ENCODE results near the gene OR5I1.

DNA sequence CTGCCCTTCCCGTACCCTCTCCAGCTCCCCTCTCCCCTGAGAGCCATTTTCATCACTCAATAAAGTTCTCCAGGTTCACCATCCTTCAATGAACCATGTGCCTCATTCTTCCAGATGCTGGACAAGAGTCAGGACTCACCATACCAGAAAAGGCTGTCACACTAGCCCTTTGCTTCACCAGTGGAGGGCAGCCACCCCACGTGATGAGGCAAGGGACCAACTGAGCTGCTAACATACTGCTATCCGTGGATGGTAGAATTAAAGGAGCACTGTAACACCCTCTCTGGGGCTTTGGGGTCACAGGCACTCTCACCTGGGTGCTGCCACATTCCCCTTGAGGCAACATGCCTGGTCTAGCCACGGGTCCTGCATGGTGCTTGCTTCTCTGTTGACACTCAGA is 13.1 kb upstream of the OR5I1 start:
- TF ChIP-seq, protein P1, sequence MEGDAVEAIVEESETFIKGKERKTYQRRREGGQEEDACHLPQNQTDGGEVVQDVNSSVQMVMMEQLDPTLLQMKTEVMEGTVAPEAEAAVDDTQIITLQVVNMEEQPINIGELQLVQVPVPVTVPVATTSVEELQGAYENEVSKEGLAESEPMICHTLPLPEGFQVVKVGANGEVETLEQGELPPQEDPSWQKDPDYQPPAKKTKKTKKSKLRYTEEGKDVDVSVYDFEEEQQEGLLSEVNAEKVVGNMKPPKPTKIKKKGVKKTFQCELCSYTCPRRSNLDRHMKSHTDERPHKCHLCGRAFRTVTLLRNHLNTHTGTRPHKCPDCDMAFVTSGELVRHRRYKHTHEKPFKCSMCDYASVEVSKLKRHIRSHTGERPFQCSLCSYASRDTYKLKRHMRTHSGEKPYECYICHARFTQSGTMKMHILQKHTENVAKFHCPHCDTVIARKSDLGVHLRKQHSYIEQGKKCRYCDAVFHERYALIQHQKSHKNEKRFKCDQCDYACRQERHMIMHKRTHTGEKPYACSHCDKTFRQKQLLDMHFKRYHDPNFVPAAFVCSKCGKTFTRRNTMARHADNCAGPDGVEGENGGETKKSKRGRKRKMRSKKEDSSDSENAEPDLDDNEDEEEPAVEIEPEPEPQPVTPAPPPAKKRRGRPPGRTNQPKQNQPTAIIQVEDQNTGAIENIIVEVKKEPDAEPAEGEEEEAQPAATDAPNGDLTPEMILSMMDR (IDR thresholded peaks at IDR 0.05), result no peak
- TF ChIP-seq POLR2A (IDR thresholded peaks at IDR 0.05), result no peak
